ENCODE measurements around the gene POLD4.

DNA sequence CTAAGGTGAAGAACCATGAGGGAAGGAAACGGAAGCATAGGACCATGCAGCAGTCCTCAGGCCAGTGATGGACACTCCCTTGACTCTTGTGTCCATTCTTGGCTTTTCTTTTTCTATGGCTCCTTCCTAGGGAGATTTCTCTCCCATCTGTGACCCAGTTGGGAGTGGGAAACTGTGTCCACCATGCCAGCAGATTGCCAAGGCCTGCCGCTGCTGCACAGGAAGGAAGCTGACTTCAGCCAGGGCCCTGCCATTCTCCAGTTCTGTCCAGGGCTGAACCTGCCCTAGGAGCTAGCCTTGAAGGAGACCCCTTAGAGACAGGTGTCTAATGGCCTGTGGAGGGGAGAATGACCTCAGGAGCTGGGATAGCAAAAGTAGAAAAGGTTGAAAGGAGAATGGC lies 32.7 kb downstream of the POLD4 start:
- TF ChIP-seq POLR2AphosphoS5 (IDR thresholded peaks at IDR 0.05; ENCODE audit: low read depth, low read length) (no peak), TAF1 (IDR thresholded peaks at IDR 0.05; ENCODE audit: borderline replicate concordance, insufficient read depth, low read length) (no peak), SIN3A (IDR thresholded peaks at IDR 0.05; ENCODE audit: borderline replicate concordance, insufficient read depth, low read length) (no peak)
- TF ChIP-seq, protein P1, sequence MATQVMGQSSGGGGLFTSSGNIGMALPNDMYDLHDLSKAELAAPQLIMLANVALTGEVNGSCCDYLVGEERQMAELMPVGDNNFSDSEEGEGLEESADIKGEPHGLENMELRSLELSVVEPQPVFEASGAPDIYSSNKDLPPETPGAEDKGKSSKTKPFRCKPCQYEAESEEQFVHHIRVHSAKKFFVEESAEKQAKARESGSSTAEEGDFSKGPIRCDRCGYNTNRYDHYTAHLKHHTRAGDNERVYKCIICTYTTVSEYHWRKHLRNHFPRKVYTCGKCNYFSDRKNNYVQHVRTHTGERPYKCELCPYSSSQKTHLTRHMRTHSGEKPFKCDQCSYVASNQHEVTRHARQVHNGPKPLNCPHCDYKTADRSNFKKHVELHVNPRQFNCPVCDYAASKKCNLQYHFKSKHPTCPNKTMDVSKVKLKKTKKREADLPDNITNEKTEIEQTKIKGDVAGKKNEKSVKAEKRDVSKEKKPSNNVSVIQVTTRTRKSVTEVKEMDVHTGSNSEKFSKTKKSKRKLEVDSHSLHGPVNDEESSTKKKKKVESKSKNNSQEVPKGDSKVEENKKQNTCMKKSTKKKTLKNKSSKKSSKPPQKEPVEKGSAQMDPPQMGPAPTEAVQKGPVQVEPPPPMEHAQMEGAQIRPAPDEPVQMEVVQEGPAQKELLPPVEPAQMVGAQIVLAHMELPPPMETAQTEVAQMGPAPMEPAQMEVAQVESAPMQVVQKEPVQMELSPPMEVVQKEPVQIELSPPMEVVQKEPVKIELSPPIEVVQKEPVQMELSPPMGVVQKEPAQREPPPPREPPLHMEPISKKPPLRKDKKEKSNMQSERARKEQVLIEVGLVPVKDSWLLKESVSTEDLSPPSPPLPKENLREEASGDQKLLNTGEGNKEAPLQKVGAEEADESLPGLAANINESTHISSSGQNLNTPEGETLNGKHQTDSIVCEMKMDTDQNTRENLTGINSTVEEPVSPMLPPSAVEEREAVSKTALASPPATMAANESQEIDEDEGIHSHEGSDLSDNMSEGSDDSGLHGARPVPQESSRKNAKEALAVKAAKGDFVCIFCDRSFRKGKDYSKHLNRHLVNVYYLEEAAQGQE (IDR thresholded peaks at IDR 0.05; ENCODE audit: insufficient read depth in 1 of 2, low read depth in 2 of 2, low read length in 2 of 2): no peak
